Stimulated activated CD8-positive, alpha-beta memory T cell treated with anti-CD3 and anti-CD28 coated beads, Interleukin-7, amount 100 ng/mL, for 1 hour (primary cell): ENCODE results near the gene HDGFL2.

ENCODE experiments used
- DNase-seq, 2 donors: peaks; one replicate each; pipeline ENCODE4 v3.0.0-alpha.2; 2020; ENCODE audit warnings: low read depth in 2 of 2

The HDGFL2 gene

GRCh38 chr19:4471403-4472173 lies 509 bp upstream of the HDGFL2 start:
- peak; percentile 90 to 91 for DNase-seq

- no peak for DNase-seq
Measured at GRCh38 chr19:4473011-4473762, 1.1 kb downstream of the HDGFL2 start.

- no peak for DNase-seq
Measured at GRCh38 chr19:4473763-4474513, 1.8 kb downstream of the HDGFL2 start.

GRCh38 chr19:4474514-4475022 lies 2.5 kb downstream of the HDGFL2 start:
- DNase-seq = no peak

GRCh38 chr19:4477034-4477801 lies 5.1 kb downstream of the HDGFL2 start:
- DNase-seq = no peak

GRCh38 chr19:4482721-4483364 lies 10.7 kb downstream of the HDGFL2 start:
- DNase-seq = no peak

GRCh38 chr19:4483385-4483784 lies 11.3 kb downstream of the HDGFL2 start:
- no peak for DNase-seq

GRCh38 chr19:4487572-4487971 lies 15.5 kb downstream of the HDGFL2 start:
- DNase-seq = no peak

- DNase-seq = no peak
Measured at GRCh38 chr19:4488496-4488895, 16.4 kb downstream of the HDGFL2 start.

GRCh38 chr19:4491446-4491845 lies 19.3 kb downstream of the HDGFL2 start:
- no peak for DNase-seq

GRCh38 chr19:4492337-4493103 lies 20.4 kb downstream of the HDGFL2 start:
- DNase-seq = no peak

GRCh38 chr19:4493104-4493928 lies 21.2 kb downstream of the HDGFL2 start:
- no peak for DNase-seq

- DNase-seq = no peak
Measured at GRCh38 chr19:4493929-4494690, 22.0 kb downstream of the HDGFL2 start.

- no peak for DNase-seq
Measured at GRCh38 chr19:4494691-4495064, 22.6 kb downstream of the HDGFL2 start.

- no peak for DNase-seq
Measured at GRCh38 chr19:4495471-4495870, 23.4 kb downstream of the HDGFL2 start.

GRCh38 chr19:4496304-4496703 lies 24.2 kb downstream of the HDGFL2 start:
- DNase-seq = no peak

- DNase-seq = no peak
Measured at GRCh38 chr19:4497770-4498389, 25.8 kb downstream of the HDGFL2 start.

GRCh38 chr19:4498694-4499093 lies 26.6 kb downstream of the HDGFL2 start:
- no peak for DNase-seq
